AG08395 (cell line): ENCODE measurements around the gene NANOS3.

ENCODE experiments used
- DNase-seq: peaks from one replicate; pipeline ENCODE4 v3.0.0; 2012; ENCODE audit warnings: mixed read lengths, low spot score

NANOS3 gene

DNA sequence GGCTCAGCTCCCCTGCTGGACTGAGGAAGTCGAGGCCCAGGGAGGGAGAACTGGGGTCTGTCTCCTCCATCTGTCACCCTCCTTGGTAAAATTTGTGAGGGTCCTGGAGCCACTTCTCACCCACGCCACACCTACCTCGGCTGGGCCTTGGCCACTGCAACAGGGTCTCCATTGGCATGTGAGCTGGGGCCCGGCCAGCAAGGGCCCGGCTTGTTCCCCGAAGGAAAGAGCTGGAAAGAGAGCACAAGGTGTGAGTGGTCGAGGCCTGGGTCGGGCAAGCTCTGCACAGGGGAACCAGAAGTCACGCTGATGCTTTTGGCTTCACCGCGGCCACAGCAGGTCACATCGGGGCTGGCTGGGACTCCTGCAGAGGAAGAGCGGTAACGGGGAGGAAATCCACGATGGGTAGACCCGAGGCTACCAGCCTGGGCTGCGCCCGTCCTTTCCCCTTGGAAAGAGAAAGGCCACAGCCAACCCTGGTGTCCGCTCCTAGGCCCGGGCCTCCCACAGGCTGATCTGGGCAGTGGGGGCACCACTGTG is 9.0 kb downstream of the NANOS3 start:
- no peak for DNase-seq

DNA sequence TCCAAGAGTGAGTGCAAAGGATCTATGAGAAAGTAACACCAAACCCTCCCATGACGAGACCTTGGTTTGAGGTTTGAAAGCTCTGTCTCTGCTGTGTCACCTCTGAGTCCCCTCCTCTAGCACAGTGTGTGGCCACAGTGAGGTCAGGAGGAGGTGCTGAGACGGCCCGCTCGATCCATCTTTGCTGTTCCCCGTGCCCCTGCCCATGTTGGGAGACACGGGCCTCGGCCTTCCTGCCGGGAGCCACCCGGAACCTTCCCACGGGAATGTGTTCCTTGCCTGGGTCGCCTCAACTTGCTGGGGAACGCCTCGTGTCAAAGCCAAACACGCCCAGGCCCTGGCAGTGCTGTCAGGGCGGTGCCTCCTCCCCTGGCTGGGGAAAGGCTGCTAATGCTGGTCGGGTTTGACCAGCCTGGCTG is 10.1 kb downstream of the NANOS3 start:
- no peak for DNase-seq

DNA sequence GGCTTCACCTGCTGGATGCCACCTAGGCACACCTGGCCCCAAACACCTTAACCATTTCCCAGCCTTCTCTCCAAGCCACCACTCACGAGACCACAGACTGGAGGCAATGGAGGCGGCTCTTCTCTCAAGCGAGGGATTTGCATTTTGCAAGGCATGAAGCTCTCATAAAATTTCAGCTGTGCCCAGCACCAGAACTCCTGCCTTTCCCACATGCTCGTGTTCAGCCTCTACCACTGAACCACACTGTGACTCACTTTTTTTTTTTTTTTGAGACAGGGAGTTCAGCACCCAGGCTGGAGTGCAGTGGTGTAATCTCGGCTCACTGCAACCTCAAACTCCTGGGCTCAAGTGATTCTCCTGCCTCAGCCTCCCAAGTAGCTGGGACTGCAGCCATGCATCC is 10.6 kb downstream of the NANOS3 start:
- DNase-seq, result peak; percentile 61

DNA sequence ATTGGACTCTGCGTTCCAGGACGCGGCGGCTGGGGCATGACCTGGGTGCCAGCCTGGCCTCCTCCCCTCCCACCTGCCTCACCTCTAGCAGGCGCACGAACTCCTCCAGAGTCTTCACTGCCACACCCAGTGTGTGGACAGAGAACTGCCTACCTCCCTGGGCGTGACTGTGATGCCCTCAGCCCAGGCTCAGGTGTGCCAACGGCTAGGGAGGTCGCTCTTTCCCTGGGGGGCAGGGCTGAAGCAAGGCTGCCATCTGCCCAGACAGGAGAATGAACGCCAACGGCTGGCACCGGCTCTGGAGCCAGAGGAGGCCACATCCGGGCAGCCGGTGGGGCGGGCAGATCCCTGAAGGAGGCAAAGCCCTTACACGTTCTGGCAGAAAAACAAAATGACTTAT is 11.3 kb downstream of the NANOS3 start:
- DNase-seq, result no peak

DNA sequence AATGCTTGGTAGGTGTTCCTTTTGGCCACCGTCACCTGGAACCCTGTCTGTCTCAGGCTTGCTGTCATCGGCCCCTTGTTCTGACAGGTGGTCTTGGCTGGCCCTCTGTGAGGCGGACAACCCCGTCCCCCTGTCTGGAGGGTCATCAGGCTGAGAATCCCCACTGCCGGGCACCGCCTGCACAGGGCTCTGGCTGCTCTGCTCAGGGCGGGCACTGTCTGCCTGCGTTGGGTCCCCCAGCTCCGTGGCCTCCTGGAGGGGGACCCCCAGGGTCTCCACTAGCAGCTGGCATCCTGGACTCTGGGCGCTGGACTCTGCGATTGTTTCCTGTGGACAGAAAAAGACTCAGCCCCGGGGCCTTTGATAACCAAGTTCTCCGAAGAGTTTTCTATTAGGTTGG is 13.2 kb downstream of the NANOS3 start:
- no peak for DNase-seq

DNA sequence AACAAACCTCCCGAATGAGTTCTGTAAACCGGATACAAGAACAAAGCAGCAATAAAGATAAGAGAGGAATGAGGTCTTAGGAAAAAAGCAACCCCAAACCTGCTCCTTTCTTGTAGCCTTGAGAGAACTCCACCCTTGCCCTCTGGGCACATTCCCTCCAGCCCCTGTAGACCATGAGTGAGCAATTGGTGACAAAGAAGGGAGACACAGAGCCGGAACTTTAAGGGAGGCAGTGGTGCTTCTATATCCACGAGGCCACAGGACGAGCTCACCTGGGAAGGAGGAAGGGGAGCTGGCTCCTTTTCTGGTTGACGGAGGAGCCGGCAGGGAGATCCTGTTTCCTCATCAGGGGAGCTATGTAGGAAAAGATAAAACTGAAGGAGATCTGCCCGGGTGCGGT is 15.9 kb downstream of the NANOS3 start:
- DNase-seq, result no peak

DNA sequence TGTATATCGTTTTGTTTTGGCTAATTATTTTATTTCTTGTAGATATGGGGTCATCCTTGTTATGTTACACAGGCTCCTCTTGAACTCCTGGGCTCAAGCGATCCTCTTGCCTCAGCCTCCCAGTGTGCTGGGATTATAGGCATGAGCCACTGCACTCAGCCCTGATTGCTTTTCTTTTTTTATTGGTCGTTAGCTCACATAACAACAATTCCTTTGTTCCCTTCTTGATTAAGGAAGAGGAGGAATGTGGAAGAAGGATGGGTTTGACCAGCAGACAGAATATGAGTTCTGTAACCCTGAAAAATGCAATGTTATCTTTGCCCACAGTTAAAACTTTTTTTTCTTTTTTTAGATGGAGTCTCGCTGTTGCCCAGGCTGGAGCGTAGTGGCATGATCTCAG is 17.6 kb downstream of the NANOS3 start:
- DNase-seq, result no peak

DNA sequence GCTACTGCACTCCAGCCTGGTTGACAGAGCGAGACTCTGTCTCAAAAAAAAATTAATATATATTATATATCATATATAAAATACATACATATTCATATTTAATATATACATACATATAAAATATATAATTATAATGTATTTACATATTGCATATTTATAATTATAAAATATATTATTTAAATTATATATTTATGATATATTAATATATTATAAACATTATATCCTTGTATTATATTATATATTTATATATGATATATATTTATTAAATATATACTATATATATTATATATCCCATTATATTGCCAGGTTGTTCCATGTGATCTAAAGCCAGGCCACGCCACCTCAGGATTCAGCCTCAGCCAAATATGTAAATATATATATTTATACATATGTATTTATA is 19.3 kb downstream of the NANOS3 start:
- DNase-seq, result no peak

DNA sequence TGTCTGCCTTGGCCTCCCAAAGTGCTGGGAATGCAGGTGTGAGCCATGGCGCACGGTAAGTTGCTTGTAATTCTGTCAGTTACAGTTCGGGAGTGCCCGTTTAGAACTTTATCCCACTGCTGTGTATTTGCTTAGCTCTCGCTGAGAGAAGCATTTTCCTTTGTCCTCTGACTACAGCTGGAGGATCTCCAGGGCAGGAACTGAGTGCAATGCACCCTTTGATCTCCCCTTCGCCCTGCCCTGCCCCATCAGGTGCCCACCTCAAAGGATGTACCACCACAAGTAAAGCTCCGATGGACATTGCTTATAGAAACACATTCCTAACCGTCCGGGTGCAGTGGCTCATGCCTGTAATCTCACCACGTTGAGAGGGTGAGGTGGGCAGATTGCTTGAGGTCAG is 22.5 kb downstream of the NANOS3 start:
- no peak for DNase-seq

DNA sequence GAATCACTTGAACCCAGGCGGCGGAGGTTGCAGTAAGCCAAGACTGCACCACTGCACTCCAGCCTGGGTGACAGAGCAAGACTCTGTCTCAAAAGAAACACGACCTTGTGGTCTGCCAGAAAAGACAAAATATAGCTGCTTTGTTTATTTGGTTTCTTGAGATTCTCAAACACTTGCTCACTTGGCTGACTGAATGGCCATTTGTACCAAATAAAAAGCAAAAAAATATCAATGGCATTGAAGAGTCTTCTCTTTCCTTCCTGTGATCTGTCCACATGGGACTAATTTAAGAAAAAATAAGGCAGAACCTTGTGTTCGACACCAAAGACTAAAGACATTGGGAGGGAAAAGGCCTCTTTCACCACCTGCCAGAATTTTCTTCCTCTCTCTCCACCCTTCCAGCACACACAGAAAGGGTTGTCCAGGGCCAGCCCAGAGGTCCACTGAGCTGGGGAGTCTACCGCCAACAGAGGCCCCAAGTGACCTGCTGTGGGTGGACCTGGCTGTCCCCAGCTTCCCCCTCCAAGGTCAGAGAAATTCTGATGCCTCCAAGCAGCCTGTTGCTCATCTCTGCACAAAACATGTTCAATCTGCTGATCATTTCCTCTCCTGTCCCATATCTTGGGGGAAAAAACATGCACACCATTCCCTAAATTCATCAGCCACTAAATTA is 23.1 kb downstream of the NANOS3 start:
- no peak for DNase-seq

DNA sequence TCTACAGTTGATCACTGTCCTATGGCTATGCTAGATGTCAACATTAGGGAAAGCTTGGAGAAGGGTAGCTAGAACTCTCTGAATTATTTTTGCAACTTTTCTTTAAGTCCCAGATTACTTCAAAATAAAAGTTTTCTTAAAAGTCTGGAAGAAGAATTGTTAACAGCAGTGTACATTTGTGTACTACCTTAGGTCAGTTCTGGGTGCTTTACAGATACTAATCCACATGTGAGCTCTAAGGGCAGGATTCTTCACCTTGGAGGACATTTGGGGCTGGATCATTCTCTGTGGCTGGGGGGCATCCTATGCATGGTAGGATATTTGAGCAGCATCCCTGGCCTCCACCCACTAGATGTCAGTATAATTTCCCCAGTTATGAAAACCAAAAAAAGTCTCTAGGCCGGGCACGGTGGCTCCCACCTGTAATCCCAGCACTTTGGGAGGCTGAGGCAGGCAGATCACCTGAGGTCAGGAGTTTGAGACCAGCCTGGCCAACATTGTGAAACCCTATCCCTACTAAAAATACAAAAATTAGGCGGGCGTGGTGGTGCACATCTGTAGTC is 26.1 kb downstream of the NANOS3 start:
- no peak for DNase-seq

DNA sequence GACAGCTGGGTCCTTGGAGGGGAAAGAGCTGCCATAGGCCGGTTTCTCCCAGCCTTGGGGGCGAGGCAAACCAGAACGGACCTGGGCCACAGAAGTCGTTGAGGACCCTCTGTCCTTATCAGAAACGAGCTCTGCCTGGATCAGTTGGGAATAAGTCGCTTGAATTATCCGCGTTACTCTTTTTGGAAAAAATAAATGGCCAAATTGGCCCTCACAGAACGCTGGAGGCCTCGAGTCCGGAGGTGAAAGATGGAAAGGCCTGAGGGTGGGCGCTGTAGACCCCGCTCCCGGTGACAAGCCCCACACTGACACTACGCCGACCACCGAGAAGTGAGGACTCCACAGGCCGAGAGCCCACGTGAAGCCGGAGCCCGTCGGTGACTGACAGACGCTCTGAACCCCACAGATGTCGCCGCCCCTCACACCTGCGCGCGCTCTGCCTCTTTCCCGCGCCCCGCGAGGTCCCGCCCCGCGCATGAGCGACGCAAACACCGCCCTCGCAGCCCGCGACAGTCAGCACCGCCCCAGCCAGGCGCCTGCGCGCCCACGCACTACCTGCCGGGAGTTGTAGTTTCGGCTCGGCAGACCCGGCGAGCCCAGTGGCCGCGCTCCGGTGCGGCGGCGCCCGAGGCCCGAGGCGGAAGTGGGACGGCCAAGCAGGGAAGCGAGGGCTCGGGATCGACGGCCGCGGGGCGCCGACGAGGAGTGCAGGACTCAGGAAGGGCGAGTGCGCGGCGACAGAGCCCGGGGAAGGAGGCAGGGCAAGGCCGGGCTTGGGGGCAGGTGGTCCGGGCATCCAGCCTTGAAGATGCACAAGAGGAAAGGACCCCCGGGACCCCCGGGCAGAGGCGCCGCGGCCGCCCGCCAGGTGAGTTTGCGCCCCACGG is 28.9 kb downstream of the NANOS3 start, which contains the start of the genes BRME1 and CC2D1A:
Gene BRME1 (minus strand): TSS at position 484 of the 887 bp plus-strand sequence. CDS start 1,225 bp downstream, outside the sequence.
Gene CC2D1A (plus strand): TSS at position 568 of the 887 bp plus-strand sequence. CDS start 241 bp downstream, at position 809.
- DNase-seq, result peak; percentile 99

DNA sequence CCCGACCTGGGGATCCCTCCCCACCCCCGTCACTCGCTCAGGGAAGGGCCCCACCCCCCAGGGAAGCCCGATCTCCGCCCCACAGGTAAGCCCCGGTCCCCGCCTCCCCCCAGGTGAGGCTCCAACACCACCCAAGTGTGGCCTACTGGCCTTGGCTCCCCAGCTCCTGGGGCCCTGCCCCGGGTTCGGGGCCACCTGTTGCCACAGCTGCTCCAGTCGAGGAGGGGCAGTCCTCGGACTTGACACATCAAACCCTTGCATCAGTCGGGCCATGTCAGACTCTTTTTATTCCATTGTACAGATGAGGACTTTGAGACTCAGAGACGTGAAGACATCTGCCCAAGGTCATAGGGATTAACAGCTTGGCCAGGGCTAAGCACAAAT is 29.6 kb downstream of the NANOS3 start:
- no peak for DNase-seq

DNA sequence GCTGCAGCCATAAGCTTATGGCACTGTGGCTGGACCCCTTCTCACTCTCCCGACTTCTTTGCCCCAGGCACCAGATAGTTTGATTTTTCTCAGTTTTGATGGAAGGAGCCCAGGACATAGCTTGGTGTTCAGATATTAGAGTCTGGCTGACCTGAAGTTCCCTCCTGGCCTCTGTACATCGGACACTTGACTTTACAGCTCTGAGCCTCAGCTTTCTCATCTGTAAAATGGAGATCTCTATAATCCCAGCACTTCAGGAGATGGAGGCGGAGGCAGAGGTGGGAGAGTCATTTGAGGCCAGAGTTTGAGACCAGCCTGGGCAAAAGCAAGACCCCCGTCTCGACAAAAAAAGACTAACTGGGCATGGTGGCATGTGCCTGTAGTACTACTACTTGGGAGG is 30.0 kb downstream of the NANOS3 start:
- DNase-seq, result no peak

DNA sequence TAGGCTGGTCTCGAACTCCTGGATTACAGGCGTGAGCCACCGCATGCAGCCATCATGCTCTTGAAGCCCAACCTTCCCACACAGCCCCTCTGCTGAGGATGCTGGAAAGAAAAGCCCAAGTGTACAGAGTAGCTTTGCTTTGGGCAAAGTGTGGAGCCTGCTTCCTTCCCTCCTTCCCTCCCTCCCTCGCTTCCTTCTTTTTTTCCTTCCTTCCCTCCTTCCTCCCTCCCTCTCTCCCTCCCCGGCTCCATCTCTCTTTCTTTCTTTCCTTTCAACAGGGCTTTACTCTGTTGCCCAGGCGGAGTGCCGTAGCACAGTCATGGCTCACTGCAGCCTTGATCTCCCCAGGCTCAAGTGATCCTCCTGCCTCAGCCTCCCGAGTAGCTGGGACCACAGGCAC is 31.7 kb downstream of the NANOS3 start:
- no peak for DNase-seq

DNA sequence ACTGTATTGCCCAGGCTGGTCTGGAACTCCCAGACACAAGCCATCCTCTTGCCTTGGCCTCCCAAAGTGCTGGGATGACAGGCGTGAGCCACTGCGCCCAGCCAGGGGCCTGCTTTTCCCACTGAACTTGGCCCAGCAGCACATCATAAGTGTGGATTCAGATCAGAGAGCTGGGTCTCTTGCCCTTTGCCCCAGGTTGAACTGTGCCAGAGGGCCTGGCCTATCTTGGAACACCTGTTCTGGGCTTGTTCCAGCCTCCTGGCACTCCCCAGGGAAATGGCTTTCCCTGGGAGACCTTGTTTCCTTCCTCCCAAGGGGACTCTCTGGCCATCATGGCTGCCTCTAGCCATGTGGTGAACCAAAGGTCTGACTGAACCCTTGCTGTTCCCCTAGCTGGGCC is 32.5 kb downstream of the NANOS3 start:
- DNase-seq, result no peak

DNA sequence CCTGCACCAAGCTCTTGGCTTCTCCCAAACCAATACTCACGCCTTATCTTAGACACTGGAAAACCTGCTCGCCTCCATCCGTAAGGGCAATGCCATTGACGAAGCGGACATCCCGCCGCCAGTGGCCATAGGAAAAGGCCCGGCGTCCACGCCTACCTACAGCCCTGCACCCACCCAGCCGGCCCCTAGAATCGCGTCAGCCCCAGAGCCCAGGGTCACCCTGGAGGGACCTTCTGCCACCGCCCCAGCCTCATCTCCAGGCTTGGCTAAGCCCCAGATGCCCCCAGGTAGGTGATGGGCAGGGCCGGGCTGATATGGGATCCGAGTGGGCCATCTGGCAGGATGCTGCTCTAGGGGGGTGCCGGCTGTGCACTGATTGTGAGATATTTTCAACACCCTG is 36.4 kb downstream of the NANOS3 start:
- DNase-seq, result no peak

DNA sequence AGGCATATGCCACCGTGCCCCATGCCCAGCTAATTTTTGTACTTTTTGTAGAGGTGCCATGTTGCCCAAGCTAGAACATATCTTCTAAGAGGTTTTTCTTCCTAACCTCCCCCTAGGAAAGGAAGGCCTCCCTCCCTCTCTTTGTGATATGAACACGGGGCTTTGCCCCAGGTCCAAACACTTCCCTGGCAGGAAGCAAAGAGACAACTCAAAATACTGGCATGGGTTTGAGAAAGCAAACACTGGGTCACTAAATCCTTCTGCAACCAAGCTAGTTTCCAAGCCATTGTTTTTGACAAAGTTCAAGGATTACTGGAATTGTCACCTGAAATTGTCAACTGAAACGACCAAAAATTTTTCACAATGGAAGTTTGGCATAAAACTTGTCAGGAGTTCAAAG is 37.8 kb downstream of the NANOS3 start:
- no peak for DNase-seq

DNA sequence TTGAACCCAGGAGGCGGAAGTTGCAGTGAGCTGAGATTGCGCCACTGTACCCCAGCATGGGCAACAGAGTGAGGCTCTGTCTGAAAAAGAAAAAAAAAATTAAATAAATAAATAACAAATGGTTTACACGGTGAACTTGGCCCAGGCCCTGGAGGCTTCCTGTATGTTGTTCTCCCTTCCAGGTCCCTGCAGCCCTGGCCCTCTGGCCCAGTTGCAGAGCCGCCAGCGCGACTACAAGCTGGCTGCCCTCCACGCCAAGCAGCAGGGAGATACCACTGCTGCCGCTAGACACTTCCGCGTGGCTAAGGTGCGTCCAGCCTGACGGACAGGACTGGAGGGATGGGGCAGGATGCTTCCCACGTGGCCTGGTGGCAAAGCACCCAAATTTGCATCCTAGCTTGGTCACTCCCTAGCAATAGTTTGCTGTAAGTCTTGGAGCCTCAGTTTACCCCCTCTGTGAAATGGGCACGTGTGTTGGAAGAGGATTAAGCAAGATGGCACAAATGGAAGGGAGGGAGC is 41.0 kb downstream of the NANOS3 start:
- no peak for DNase-seq

DNA sequence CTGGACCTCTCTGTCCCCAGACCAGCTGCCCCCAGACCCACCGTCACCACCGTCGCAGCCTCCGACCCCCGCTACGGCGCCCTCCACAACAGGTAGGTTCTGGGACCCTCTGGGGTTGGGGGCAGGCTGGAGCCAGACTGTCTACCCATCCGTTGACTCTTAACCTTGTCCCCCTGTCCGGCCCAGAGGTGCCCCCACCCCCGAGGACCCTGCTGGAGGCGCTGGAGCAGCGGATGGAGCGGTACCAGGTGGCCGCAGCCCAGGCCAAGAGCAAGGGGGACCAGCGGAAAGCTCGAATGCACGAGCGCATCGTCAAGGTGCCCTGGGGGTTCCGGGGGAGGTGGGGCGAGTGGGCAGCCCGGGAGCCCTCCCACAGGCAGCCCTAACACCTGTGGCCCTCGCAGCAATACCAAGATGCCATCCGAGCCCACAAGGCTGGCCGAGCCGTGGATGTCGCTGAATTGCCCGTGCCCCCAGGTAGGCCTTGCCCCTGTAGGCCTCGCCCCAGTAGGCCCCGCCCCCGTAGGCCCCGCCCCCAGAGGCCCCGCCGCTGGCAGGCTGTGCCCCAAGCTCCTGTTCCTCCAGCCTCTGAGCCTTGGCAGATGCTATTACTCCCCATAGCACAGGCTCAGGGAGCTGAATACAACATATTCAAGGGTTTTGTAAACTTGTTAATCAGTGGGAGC is 41.9 kb downstream of the NANOS3 start:
- no peak for DNase-seq

DNA sequence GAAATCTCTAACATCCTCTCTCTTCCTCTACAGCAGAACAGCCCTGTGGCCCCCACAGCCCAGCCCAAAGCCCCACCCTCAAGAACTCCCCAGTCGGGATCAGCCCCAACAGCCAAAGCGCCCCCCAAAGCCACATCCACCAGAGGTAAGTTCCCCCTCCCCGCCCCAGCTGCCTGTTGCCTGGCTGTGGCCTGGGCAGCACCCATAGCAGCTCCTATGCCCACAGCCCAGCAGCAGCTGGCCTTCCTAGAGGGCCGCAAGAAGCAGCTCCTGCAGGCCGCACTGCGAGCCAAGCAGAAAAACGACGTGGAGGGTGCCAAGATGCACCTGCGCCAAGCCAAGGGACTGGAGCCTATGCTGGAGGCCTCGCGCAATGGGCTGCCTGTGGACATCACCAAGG is 43.6 kb downstream of the NANOS3 start:
- no peak for DNase-seq
